Measurements from ENCODE around the gene C10orf95. TPM values are rescaled to one million over a fixed set of nuclear protein-coding genes. Genes with fewer than 3 reads are reported as not detected.
A peak's percentile ranks its signal among the peaks of the same experiment; 100 is the strongest.

Gene C10orf95
- total RNA-seq, 1 experiment from 2014 or later, result 0.82 TPM

DNA sequence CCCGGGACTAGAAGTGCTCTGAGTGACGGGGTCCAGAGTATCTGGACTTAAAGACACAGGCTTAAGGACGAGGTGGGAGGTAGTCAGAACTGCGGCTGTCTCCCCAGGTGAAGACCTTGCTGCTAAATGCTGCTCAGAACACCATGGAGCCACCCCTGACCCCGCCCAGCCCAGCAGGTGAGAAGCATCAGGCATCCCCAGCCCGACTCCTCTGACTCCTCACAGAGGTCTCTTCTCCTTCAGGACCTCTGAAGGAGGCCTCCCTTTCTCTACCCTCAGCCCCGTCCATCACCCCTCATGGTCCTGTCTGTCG lies 50.0 kb downstream of the C10orf95 start:
- peaks cover 29% of the 10 kb centered on the region for H3K36me3 Mint-ChIP-seq (ENCODE audit: insufficient read depth, unreplicated experiment)
- peak overlapping the region; percentile 80 for H3K27ac Mint-ChIP-seq (ENCODE audit: unreplicated experiment)
- no peaks in the 10 kb centered on the region for H3K9me3 Mint-ChIP-seq (ENCODE audit: unreplicated experiment)
- no TSS peak for BruUV-seq (replicated peaks)
- POLR2A ChIA-PET, result no interaction called here
- Histone ChIP-seq H3K36me3 (ENCODE audit: control insufficient read depth, insufficient read depth, low read length) (no peaks in the 10 kb centered on the region), H3K4me1 (peaks cover 30% of the 10 kb centered on the region), H3K4me3 (ENCODE audit: low read depth, low read length) (no peak overlapping the region), H3K27me3 (replicated peaks; ENCODE audit: control insufficient read depth, insufficient read depth, low read length) (no peaks in the 10 kb centered on the region), H3K9me3 (no peaks in the 10 kb centered on the region)
- H3K27me3 Mint-ChIP-seq (ENCODE audit: insufficient read depth, unreplicated experiment), result no peaks in the 10 kb centered on the region
- intact Hi-C loops (cut with micrococcal nuclease; ENCODE audit: unreplicated experiment), result no loop called here
- TF ChIP-seq, protein P1, sequence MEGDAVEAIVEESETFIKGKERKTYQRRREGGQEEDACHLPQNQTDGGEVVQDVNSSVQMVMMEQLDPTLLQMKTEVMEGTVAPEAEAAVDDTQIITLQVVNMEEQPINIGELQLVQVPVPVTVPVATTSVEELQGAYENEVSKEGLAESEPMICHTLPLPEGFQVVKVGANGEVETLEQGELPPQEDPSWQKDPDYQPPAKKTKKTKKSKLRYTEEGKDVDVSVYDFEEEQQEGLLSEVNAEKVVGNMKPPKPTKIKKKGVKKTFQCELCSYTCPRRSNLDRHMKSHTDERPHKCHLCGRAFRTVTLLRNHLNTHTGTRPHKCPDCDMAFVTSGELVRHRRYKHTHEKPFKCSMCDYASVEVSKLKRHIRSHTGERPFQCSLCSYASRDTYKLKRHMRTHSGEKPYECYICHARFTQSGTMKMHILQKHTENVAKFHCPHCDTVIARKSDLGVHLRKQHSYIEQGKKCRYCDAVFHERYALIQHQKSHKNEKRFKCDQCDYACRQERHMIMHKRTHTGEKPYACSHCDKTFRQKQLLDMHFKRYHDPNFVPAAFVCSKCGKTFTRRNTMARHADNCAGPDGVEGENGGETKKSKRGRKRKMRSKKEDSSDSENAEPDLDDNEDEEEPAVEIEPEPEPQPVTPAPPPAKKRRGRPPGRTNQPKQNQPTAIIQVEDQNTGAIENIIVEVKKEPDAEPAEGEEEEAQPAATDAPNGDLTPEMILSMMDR (IDR thresholded peaks at IDR 0.05; ENCODE audit: insufficient read depth in 1 of 2, low read depth in 1 of 2, low read length in 1 of 2, severe bottlenecking in 1 of 2, unreplicated experiment in 1 of 2), result no peak
- H3K4me1 Mint-ChIP-seq (ENCODE audit: low read depth, unreplicated experiment), result peaks cover 24% of the 10 kb centered on the region
- H3K4me3 Mint-ChIP-seq (ENCODE audit: unreplicated experiment), result peak overlapping the region; percentile 22
- no peak for DNase-seq
- CTCF ChIA-PET, result interaction anchor here (0.8 kb wide), 1 partner anchor 19 kb away, joined by 4 read pairs; the partner anchor contains the start of gene FBXL15

DNA sequence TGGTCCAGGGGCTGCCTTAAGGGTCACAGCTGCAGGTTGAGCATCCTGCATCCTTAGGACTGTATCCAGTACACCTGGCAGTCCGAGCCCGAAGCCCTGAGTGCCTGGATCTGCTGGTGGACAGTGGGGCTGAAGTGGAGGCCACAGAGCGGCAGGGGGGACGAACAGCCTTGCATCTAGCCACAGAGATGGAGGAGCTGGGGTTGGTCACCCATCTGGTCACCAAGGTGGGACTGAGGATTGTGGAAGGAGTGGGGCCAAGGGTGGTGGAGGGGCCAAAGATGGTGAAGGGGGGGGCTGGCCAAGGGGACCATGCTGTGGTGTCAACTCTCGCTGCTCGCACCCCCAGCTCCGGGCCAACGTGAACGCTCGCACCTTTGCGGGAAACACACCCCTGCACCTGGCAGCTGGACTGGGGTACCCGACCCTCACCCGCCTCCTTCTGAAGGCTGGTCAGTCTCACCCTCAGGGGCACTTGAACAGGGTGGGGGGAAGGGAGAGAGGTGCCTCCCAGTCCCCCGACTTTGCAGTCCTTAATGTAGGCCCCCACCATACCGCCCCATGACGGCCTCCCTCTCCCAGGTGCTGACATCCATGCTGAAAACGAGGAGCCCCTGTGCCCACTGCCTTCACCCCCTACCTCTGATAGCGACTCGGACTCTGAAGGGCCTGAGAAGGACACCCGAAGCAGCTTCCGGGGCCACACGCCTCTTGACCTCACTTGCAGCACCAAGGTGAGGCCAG lies 50.6 kb downstream of the C10orf95 start:
- POLR2A ChIA-PET, result no interaction called here
- CTCF ChIA-PET, result interaction anchor here (2.6 kb wide), 1 partner anchor 170 kb away, joined by 21 read pairs; no protein-coding TSS in a partner anchor

DNA sequence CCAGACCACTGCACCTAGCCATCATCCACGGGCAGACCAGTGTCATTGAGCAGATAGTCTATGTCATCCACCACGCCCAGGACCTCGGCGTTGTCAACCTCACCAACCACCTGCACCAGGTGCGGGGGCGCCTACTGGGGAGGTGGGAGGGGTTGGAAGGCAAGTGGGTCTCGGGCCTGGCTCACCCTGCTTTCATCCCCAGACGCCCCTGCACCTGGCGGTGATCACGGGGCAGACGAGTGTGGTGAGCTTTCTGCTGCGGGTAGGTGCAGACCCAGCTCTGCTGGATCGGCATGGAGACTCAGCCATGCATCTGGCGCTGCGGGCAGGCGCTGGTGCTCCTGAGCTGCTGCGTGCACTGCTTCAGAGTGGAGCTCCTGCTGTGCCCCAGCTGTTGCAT lies 51.3 kb downstream of the C10orf95 start:
- no peak for DNase-seq
- H3K4me3 ChIP-seq (ENCODE audit: low read depth, low read length), result no peak overlapping the region
- no peak overlapping the region for H3K27ac Mint-ChIP-seq (ENCODE audit: unreplicated experiment)

More for the DNA sequence above, 50.6 kb downstream of the C10orf95 start:
- Histone ChIP-seq H3K9me3 (no peaks in the 10 kb centered on the region), H3K36me3 (ENCODE audit: control insufficient read depth, insufficient read depth, low read length) (no peaks in the 10 kb centered on the region), H3K4me3 (ENCODE audit: low read depth, low read length) (no peak overlapping the region), H3K27me3 (replicated peaks; ENCODE audit: control insufficient read depth, insufficient read depth, low read length) (no peaks in the 10 kb centered on the region), H3K4me1 (peaks cover 35% of the 10 kb centered on the region)
- intact Hi-C loops (cut with micrococcal nuclease; ENCODE audit: unreplicated experiment), result no loop called here
- BruUV-seq (replicated peaks), result no TSS peak
- TF ChIP-seq, protein P1 (IDR thresholded peaks at IDR 0.05; ENCODE audit: insufficient read depth in 1 of 2, low read depth in 1 of 2, low read length in 1 of 2, severe bottlenecking in 1 of 2, unreplicated experiment in 1 of 2), result no peak
- H3K4me3 Mint-ChIP-seq (ENCODE audit: unreplicated experiment), result no peak overlapping the region
- H3K27ac Mint-ChIP-seq (ENCODE audit: unreplicated experiment), result peak overlapping the region; percentile 80
- DNase-seq, result no peak
- H3K9me3 Mint-ChIP-seq (ENCODE audit: unreplicated experiment), result no peaks in the 10 kb centered on the region
- peaks cover 24% of the 10 kb centered on the region for H3K4me1 Mint-ChIP-seq (ENCODE audit: low read depth, unreplicated experiment)
- H3K27me3 Mint-ChIP-seq (ENCODE audit: insufficient read depth, unreplicated experiment), result no peaks in the 10 kb centered on the region
- peaks cover 29% of the 10 kb centered on the region for H3K36me3 Mint-ChIP-seq (ENCODE audit: insufficient read depth, unreplicated experiment)

More for the DNA sequence above, 51.3 kb downstream of the C10orf95 start:
- Histone ChIP-seq H3K36me3 (ENCODE audit: control insufficient read depth, insufficient read depth, low read length) (no peaks in the 10 kb centered on the region), H3K9me3 (no peaks in the 10 kb centered on the region), H3K27me3 (replicated peaks; ENCODE audit: control insufficient read depth, insufficient read depth, low read length) (no peaks in the 10 kb centered on the region), H3K4me1 (peaks cover 35% of the 10 kb centered on the region)
- no TSS peak for BruUV-seq (replicated peaks)
- Mint-ChIP-seq H3K9me3 (ENCODE audit: unreplicated experiment) (no peaks in the 10 kb centered on the region), H3K36me3 (ENCODE audit: insufficient read depth, unreplicated experiment) (peaks cover 29% of the 10 kb centered on the region), H3K4me3 (ENCODE audit: unreplicated experiment) (no peak overlapping the region), H3K27me3 (ENCODE audit: insufficient read depth, unreplicated experiment) (no peaks in the 10 kb centered on the region), H3K4me1 (ENCODE audit: low read depth, unreplicated experiment) (peaks cover 24% of the 10 kb centered on the region)
- POLR2A ChIA-PET, result no interaction called here
- CTCF ChIA-PET, result interaction anchor here (0.6 to 2.6 kb wide), 9 partner anchors 20 to 231 kb away, joined by 3 to 21 read pairs (median 5); partner anchors contain the start of genes C10orf95 and FBXL15
- TF ChIP-seq, protein P1 (IDR thresholded peaks at IDR 0.05; ENCODE audit: insufficient read depth in 1 of 2, low read depth in 1 of 2, low read length in 1 of 2, severe bottlenecking in 1 of 2, unreplicated experiment in 1 of 2), result no peak
- intact Hi-C loops (cut with micrococcal nuclease; ENCODE audit: unreplicated experiment), result no loop called here

Small RNA genes within 50 kb of the gene (microRNA-seq; reads per million reads assigned to microRNA genes)
- 648 reads per million, percentile 84 among the genes with 10 or more reads in this experiment for gene MIR146B

Other genes with a start within 250 kb of the C10orf95 start
- 1.4 and 2.2 TPM in 2 replicates for gene ELOVL3, start 225.2 kb downstream of the C10orf95 start, total RNA-seq (2022)
- not detected in 2 replicates for gene PITX3, start 210.0 kb downstream of the C10orf95 start, total RNA-seq (2022)
- gene GBF1, start 206.0 kb downstream of the C10orf95 start, total RNA-seq (2022), result 69.1 and 69.8 TPM in 2 replicates
- 35.1 and 36.5 TPM in 2 replicates for gene NFKB2, start 55.8 kb downstream of the C10orf95 start, total RNA-seq (2022)
- 2.8 and 3.8 TPM in 2 replicates for gene PSD, start 32.8 kb downstream of the C10orf95 start, total RNA-seq (2022)
- 7.9 and 8.6 TPM in 2 replicates for gene FBXL15, start 30.7 kb downstream of the C10orf95 start, total RNA-seq (2022)
- 32.1 and 32.6 TPM in 2 replicates for gene CUEDC2, start 19.0 kb downstream of the C10orf95 start, total RNA-seq (2022)
- 65.9 and 69.7 TPM in 2 replicates for gene ACTR1A, start 51.2 kb upstream of the C10orf95 start, total RNA-seq (2022)
- gene SUFU, start 52.4 kb upstream of the C10orf95 start, total RNA-seq (2022), result 10.6 and 11.4 TPM in 2 replicates
- gene TRIM8, start 192.9 kb upstream of the C10orf95 start, total RNA-seq (2022), result 40.9 and 44.4 TPM in 2 replicates